Right lung (tissue), 5 donors: Measurements from ENCODE around the gene DLX4. TPM values are rescaled to one million over a fixed set of nuclear protein-coding genes. Genes with fewer than 3 reads are reported as not detected.

ENCODE experiments used
- DNase-seq, 2 donors: peaks; one replicate each; pipeline ENCODE4 v3.0.0-alpha.2; 2013
- polyA plus RNA-seq, 5 donors: library from polyadenylated mRNA; unstranded; fragments of 120-200 nt; gene quantifications; one replicate each; pipeline versions ENCODE4 v1.2.1 to v1.2.3, GENCODE V29; 2013; ENCODE audit warnings: inconsistent platforms in 1 of 5, low replicate concordance in 1 of 5; ENCODE audit not compliant: insufficient read length in 5 of 5, insufficient read depth in 1 of 5

Gene DLX4
- polyA plus RNA-seq, 5 donors = 0.80 to 2.0 (median 1.4) TPM

- DNase-seq = no peak
Observed at GRCh38 chr17:50003911-50004310, 34.9 kb downstream of the DLX4 start.

GRCh38 chr17:50009282-50009681 is 40.3 kb downstream of the DLX4 start:
- no peak for DNase-seq

DNA sequence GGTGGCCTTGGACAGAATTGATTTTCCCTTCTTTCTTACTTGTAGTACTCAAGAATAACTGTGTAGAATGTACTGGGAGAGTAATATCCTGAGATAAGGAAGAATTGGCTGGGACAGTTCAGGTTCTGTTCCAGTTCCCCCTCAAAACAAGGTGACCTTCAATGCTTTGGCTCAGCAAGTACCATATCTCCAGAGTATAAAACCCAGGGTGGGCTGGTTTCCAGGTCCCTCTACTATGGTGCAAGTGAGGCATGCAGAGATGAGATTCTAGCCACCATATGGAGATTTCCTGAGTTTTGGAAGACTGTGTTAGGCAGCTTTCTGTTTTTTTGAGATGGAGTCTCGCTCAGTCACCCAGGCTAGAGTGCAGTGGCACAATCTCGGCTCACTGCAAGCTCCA is 44.1 kb downstream of the DLX4 start:
- no peak for DNase-seq

- DNase-seq = no peak
Observed at GRCh38 chr17:50014471-50015088, 45.6 kb downstream of the DLX4 start.

GRCh38 chr17:50015146-50015545 is 46.2 kb downstream of the DLX4 start:
- no peak for DNase-seq

- DNase-seq = no peak
Observed at GRCh38 chr17:50018909-50019308, 49.9 kb downstream of the DLX4 start.

GRCh38 chr17:50020841-50021599 is 52.0 kb downstream of the DLX4 start:
- DNase-seq = no peak

- DNase-seq = no peak
Observed at GRCh38 chr17:50021681-50022370, 52.8 kb downstream of the DLX4 start.

DNA sequence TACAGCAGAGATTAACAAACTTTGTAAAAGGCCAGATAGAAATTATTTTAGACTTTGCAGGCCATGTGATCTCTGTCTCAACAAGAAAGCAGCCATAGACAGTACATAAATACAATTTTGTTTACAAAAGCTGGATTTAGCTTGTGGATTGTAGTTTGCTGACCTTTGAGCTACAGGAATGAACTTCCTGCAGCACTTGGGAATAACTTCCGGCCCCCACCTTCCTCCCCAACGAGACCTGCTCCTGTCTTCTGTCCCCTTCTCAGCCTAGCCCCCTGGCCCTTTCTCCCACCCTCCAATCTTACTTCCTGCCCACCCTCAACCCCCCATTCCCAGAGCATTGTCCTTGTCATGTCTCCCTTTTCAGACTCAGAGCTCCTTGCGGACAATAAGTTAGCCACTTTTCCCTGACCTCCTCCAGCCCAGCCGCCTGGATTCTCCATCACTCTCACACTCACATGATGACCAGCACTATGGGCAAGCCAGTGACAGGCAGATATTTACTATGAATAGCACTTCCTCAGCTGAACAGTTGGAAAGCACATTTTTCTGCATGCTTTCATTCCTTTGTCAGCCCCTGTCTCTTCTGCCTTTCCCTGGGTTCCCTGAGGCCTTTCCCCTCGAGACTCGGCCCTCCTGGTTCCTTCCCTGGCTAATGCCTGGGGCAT is 53.6 kb downstream of the DLX4 start:
- DNase-seq = no peak

DNA sequence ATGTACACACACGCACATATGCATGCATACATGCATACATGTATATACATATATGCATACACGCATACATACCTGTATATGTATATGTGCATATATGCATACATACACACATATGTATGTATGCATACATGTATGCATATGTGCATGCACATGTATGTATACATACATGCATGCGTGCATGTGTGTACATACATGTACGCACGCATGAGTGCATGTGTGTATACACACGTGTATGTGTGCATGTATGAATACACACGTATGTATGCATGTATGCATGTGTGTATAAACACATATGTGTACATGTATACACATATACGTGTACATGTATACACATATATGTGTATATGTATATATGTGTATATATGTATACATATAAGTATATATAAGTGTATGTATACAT is 54.5 kb downstream of the DLX4 start:
- no peak for DNase-seq

Other genes starting within 250 kb of the DLX4 start
- 10 to 100 TPM; 22.1 to 30.2 (median 27.2) TPM for gene FAM117A, start 205.1 kb upstream of the DLX4 start, polyA plus RNA-seq
- 10 to 100 TPM; 39.5 to 53.5 (median 51.3) TPM for gene KAT7, start 180.5 kb upstream of the DLX4 start, polyA plus RNA-seq
- under 1 TPM; 0.33 to 0.91 (median 0.53) TPM for gene TAC4, start 121.1 kb upstream of the DLX4 start, polyA plus RNA-seq
- 1 to 10 TPM; 1.4 to 1.8 (median 1.7) TPM for gene DLX3, start 26.0 kb downstream of the DLX4 start, polyA plus RNA-seq
- 10 to 100 TPM; 39.0 to 66.3 (median 46.6) TPM for gene ITGA3, start 86.9 kb downstream of the DLX4 start, polyA plus RNA-seq
- gene PDK2, start 126.2 kb downstream of the DLX4 start, polyA plus RNA-seq = 10 to 100 TPM; 59.5 to 77.4 (median 70.6) TPM
- gene SAMD14, start 161.0 kb downstream of the DLX4 start, polyA plus RNA-seq = 10 to 100 TPM; 13.3 to 19.7 (median 16.6) TPM
- gene PPP1R9B, start 181.5 kb downstream of the DLX4 start, polyA plus RNA-seq = 10 to 100 TPM; 42.6 to 67.3 (median 50.7) TPM
- gene SGCA, start 196.8 kb downstream of the DLX4 start, polyA plus RNA-seq = 10 to 100 TPM in 1 of 5 donors, 1 to 10 TPM in 4; 3.1 to 19.0 (median 3.6) TPM
- 1,000 to 10,000 TPM in 1 of 5 donors, 100 to 1,000 TPM in 4; 464 to 1,084 (median 515) TPM for gene COL1A1, start 232.4 kb downstream of the DLX4 start, polyA plus RNA-seq